Measurements from ENCODE around the gene NKAIN1.

DNA sequence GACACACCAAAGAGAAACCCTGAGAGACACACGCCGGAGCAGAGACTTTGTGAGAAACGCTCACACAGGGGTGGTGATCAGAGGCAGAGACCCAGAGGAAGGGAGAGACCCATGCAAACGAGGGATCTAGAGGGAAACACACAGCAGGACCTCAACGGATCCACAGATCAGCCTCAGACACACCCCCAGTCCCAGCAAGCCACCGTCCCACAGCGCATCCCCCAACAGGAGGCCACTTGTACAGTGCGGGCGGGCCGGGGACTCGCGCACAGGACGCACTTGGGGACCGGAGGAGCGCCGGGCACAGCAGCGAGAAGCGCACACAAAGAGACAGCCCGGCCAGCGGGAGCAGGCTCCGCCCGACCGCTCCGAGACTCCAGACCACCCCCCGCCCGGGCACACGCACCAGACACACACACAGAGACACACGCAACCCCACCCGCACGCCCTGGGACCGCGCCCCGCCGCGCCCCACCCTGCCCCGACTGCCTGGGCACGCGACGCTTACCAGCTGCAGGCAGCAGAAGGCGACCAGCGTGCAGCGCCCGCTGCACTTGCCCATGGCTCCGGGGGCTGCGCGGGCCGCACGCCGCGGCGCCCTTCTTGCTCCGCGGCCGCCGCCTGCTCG lies 587 bp downstream of the NKAIN1 start:
- TF ChIP-seq EZH2 (IDR thresholded peaks at IDR 0.05; ENCODE audit: borderline replicate concordance, low read depth, low read length, severe bottlenecking) = no peak
- TF ChIP-seq, protein P1, sequence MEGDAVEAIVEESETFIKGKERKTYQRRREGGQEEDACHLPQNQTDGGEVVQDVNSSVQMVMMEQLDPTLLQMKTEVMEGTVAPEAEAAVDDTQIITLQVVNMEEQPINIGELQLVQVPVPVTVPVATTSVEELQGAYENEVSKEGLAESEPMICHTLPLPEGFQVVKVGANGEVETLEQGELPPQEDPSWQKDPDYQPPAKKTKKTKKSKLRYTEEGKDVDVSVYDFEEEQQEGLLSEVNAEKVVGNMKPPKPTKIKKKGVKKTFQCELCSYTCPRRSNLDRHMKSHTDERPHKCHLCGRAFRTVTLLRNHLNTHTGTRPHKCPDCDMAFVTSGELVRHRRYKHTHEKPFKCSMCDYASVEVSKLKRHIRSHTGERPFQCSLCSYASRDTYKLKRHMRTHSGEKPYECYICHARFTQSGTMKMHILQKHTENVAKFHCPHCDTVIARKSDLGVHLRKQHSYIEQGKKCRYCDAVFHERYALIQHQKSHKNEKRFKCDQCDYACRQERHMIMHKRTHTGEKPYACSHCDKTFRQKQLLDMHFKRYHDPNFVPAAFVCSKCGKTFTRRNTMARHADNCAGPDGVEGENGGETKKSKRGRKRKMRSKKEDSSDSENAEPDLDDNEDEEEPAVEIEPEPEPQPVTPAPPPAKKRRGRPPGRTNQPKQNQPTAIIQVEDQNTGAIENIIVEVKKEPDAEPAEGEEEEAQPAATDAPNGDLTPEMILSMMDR (IDR thresholded peaks at IDR 0.05; ENCODE audit: borderline replicate concordance, extremely low read depth, low read length, poor library complexity, severe bottlenecking) = no peak
